Stimulated activated CD4-positive, alpha-beta T cell treated with anti-CD3 and anti-CD28 coated beads, Interleukin-12 subunit alpha, Interleukin-12 subunit beta, amount 100 ng/mL, for 4 hours (primary cell): ENCODE results near the gene BBS12.
"Not testable (repeated sequence)": the region's sequence is repeated elsewhere in the genome, so short reads cannot be mapped to it uniquely, and the experiment has no call there.

Experiments used
- DNase-seq: peaks from one replicate; pipeline ENCODE4 v3.0.0-alpha.2; 2020

Gene BBS12

GRCh38 chr4:122766353-122766705, 33.8 kb downstream of the BBS12 start:
- DNase-seq = no peak

- DNase-seq = no peak
Measured at GRCh38 chr4:122766950-122767349, 34.4 kb downstream of the BBS12 start.

- DNase-seq = no peak
Measured at GRCh38 chr4:122771724-122772123, 39.2 kb downstream of the BBS12 start.

GRCh38 chr4:122772311-122772710, 39.8 kb downstream of the BBS12 start:
- no peak for DNase-seq

GRCh38 chr4:122772986-122773385, 40.5 kb downstream of the BBS12 start:
- no peak for DNase-seq

GRCh38 chr4:122775039-122775438, 42.5 kb downstream of the BBS12 start:
- no peak for DNase-seq

- no peak for DNase-seq
Measured at GRCh38 chr4:122775987-122776836, 43.7 kb downstream of the BBS12 start.

- DNase-seq = no peak
Measured at GRCh38 chr4:122776916-122777315, 44.4 kb downstream of the BBS12 start.

- DNase-seq = no peak
Measured at GRCh38 chr4:122777846-122778673, 45.6 kb downstream of the BBS12 start.

GRCh38 chr4:122781486-122781885, 49.0 kb downstream of the BBS12 start:
- no peak for DNase-seq

- no peak for DNase-seq
Measured at GRCh38 chr4:122783301-122784215, 51.1 kb downstream of the BBS12 start.

- no peak for DNase-seq
Measured at GRCh38 chr4:122784261-122784660, 51.8 kb downstream of the BBS12 start.

GRCh38 chr4:122785099-122785498, 52.6 kb downstream of the BBS12 start:
- DNase-seq = no peak

- DNase-seq = not testable (repeated sequence)
Measured at GRCh38 chr4:122786296-122786695, 53.8 kb downstream of the BBS12 start.

- DNase-seq = not testable (repeated sequence)
Measured at GRCh38 chr4:122786920-122787319, 54.4 kb downstream of the BBS12 start.

GRCh38 chr4:122787940-122788339, 55.4 kb downstream of the BBS12 start:
- no peak for DNase-seq

GRCh38 chr4:122788935-122789334, 56.4 kb downstream of the BBS12 start:
- DNase-seq = no peak

- no peak for DNase-seq
Measured at GRCh38 chr4:122793811-122794210, 61.3 kb downstream of the BBS12 start.
